ENCODE measurements around the gene RNF133.
"Not testable (repeated sequence)": the region's sequence is repeated elsewhere in the genome, so short reads cannot be mapped to it uniquely, and the experiment has no call there.

The RNF133 gene

GRCh38 chr7:122689346-122690109, 9.4 kb downstream of the RNF133 start:
- DNase-seq (ENCODE audit: low read depth), result no peak

- DNase-seq (ENCODE audit: low read depth), result no peak
Observed at GRCh38 chr7:122688400-122688998, 10.4 kb downstream of the RNF133 start.

GRCh38 chr7:122686360-122686878, 12.5 kb downstream of the RNF133 start:
- no peak for DNase-seq (ENCODE audit: low read depth)

- no peak for DNase-seq (ENCODE audit: low read depth)
Observed at GRCh38 chr7:122684504-122684903, 14.4 kb downstream of the RNF133 start.

- no peak for DNase-seq (ENCODE audit: low read depth)
Observed at GRCh38 chr7:122682815-122683550, 15.9 kb downstream of the RNF133 start.

- not testable (repeated sequence) for DNase-seq (ENCODE audit: low read depth)
Observed at GRCh38 chr7:122681186-122681585, 17.7 kb downstream of the RNF133 start.

GRCh38 chr7:122679813-122680212, 19.1 kb downstream of the RNF133 start:
- no peak for DNase-seq (ENCODE audit: low read depth)

- DNase-seq (ENCODE audit: low read depth), result not testable (repeated sequence)
Observed at GRCh38 chr7:122679269-122679709, 19.6 kb downstream of the RNF133 start.

- DNase-seq (ENCODE audit: low read depth), result no peak
Observed at GRCh38 chr7:122677149-122677548, 21.8 kb downstream of the RNF133 start.

GRCh38 chr7:122676466-122676865, 22.5 kb downstream of the RNF133 start:
- DNase-seq (ENCODE audit: low read depth), result no peak

- no peak for DNase-seq (ENCODE audit: low read depth)
Observed at GRCh38 chr7:122675621-122676020, 23.3 kb downstream of the RNF133 start.

- DNase-seq (ENCODE audit: low read depth), result no peak
Observed at GRCh38 chr7:122675011-122675410, 23.9 kb downstream of the RNF133 start.

GRCh38 chr7:122674502-122674901, 24.4 kb downstream of the RNF133 start:
- DNase-seq (ENCODE audit: low read depth), result no peak

GRCh38 chr7:122673951-122674350, 25.0 kb downstream of the RNF133 start:
- no peak for DNase-seq (ENCODE audit: low read depth)

- no peak for DNase-seq (ENCODE audit: low read depth)
Observed at GRCh38 chr7:122672536-122672935, 26.4 kb downstream of the RNF133 start.

- DNase-seq (ENCODE audit: low read depth), result no peak
Observed at GRCh38 chr7:122663733-122664132, 35.2 kb downstream of the RNF133 start.

GRCh38 chr7:122658856-122659255, 40.1 kb downstream of the RNF133 start:
- no peak for DNase-seq (ENCODE audit: low read depth)

- DNase-seq (ENCODE audit: low read depth), result no peak
Observed at GRCh38 chr7:122653685-122654084, 45.2 kb downstream of the RNF133 start.

GRCh38 chr7:122652876-122653275, 46.0 kb downstream of the RNF133 start:
- DNase-seq (ENCODE audit: low read depth), result no peak

GRCh38 chr7:122651451-122651850, 47.5 kb downstream of the RNF133 start:
- no peak for DNase-seq (ENCODE audit: low read depth)

Measured in stimulated activated CD4-positive, alpha-beta T cell treated with anti-CD3 and anti-CD28 coated beads, Interleukin-2, amount 100 ng/mL, for 4 hours (primary cell).